Measurements from ENCODE around the gene GPNMB. TPM values are rescaled to one million over a fixed set of nuclear protein-coding genes. Genes with fewer than 3 reads are reported as not detected.

The GPNMB gene
- total RNA-seq, 2 donors from 2014 or later = 12.8 to 43.3 TPM

- H3K36me3 ChIP-seq = no peaks in the 10 kb centered on the region
- H3K9me3 ChIP-seq = no peaks in the 10 kb centered on the region
- no peak for TF ChIP-seq CTCF (IDR thresholded peaks at IDR 0.05)
- no peak overlapping the region for H3K9ac ChIP-seq (ENCODE audit: low read depth in 2 of 2, low read length in 2 of 2)
- H3K4me3 ChIP-seq = no peak overlapping the region
- intact Hi-C loops (cut with DNase I) = no loop called here
- peaks cover 19% of the 10 kb centered on the region for H3K27me3 ChIP-seq
- H3K4me1 ChIP-seq = no peaks in the 10 kb centered on the region
- DNase-seq = no peak
- no peak overlapping the region for H3K27ac ChIP-seq
Measured at GRCh38 chr7:23249486-23249885, 2.9 kb downstream of the GPNMB start.

GRCh38 chr7:23254051-23254681 is 7.6 kb downstream of the GPNMB start:
- DNase-seq = no peak
- Histone ChIP-seq H3K9ac (ENCODE audit: low read depth in 2 of 2, low read length in 2 of 2) (no peak overlapping the region), H3K36me3 (no peaks in the 10 kb centered on the region), H3K27me3 (no peaks in the 10 kb centered on the region), H3K4me3 (no peak overlapping the region), H3K27ac (no peak overlapping the region), H3K9me3 (no peaks in the 10 kb centered on the region), H3K4me1 (no peaks in the 10 kb centered on the region)
- intact Hi-C loops (cut with DNase I) = no loop called here
- TF ChIP-seq CTCF (IDR thresholded peaks at IDR 0.05) = no peak

- Histone ChIP-seq H3K9me3 (no peaks in the 10 kb centered on the region), H3K9ac (ENCODE audit: low read depth in 2 of 2, low read length in 2 of 2) (no peak overlapping the region), H3K36me3 (no peaks in the 10 kb centered on the region), H3K4me3 (no peak overlapping the region), H3K27me3 (no peaks in the 10 kb centered on the region), H3K27ac (no peak overlapping the region), H3K4me1 (no peaks in the 10 kb centered on the region)
- no peak for TF ChIP-seq CTCF (IDR thresholded peaks at IDR 0.05)
- intact Hi-C loops (cut with DNase I) = no loop called here
- DNase-seq = no peak
Measured at GRCh38 chr7:23256731-23257130, 10.2 kb downstream of the GPNMB start.

GRCh38 chr7:23260371-23260770 is 13.8 kb downstream of the GPNMB start:
- DNase-seq = no peak
- H3K9me3 ChIP-seq = no peaks in the 10 kb centered on the region
- no peak overlapping the region for H3K9ac ChIP-seq (ENCODE audit: low read depth in 2 of 2, low read length in 2 of 2)
- no peak overlapping the region for H3K4me3 ChIP-seq
- H3K4me1 ChIP-seq = no peaks in the 10 kb centered on the region
- H3K36me3 ChIP-seq = no peaks in the 10 kb centered on the region
- H3K27ac ChIP-seq = no peak overlapping the region
- H3K27me3 ChIP-seq = no peaks in the 10 kb centered on the region
- no peak for TF ChIP-seq CTCF (IDR thresholded peaks at IDR 0.05)
- intact Hi-C loops (cut with DNase I) = no loop called here

GRCh38 chr7:23261843-23262452 is 15.4 kb downstream of the GPNMB start:
- H3K27me3 ChIP-seq = no peaks in the 10 kb centered on the region
- no peak overlapping the region for H3K27ac ChIP-seq
- peak; percentile 45 for DNase-seq
- no peaks in the 10 kb centered on the region for H3K9me3 ChIP-seq
- intact Hi-C loops (cut with DNase I) = no loop called here
- TF ChIP-seq CTCF (IDR thresholded peaks at IDR 0.05) = peak; percentile 79
- H3K36me3 ChIP-seq = no peaks in the 10 kb centered on the region
- H3K4me3 ChIP-seq = no peak overlapping the region
- no peaks in the 10 kb centered on the region for H3K4me1 ChIP-seq
- no peak overlapping the region for H3K9ac ChIP-seq (ENCODE audit: low read depth in 2 of 2, low read length in 2 of 2)
